ENCODE measurements around the gene TRPV5.

TRPV5 gene

GRCh38 chr7:142868986-142869415 lies 64.5 kb downstream of the TRPV5 start:
- FAIRE-seq: no peak

DNA sequence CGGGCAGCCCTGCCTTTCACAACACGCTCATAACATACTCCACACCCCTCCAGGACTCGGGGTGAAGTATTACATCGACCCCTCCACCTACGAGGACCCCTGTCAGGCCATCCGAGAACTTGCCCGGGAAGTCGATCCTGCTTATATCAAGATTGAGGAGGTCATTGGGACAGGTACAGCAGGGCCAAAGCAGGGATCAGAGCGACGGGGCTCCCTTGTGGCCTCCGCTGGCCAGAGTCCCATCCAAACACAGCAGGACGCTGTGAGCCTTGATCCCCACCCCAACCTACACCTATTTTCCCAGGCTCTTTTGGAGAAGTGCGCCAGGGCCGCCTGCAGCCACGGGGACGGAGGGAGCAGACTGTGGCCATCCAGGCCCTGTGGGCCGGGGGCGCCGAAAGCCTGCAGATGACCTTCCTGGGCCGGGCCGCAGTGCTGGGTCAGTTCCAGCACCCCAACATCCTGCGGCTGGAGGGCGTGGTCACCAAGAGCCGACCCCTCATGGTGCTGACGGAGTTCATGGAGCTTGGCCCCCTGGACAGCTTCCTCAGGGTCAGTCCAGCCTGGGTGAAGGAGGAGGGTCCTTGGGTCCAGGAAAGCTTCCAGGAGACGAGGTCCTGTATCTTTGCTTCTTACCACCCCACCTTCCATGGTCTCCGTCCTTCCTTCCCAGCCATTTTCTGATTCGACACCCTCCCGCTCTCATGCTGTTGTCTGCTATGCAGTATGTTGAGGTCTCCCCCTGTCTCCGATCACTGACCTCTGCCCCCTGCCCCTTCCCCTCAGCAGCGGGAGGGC lies 65.2 kb downstream of the TRPV5 start:
- no peak for FAIRE-seq

DNA sequence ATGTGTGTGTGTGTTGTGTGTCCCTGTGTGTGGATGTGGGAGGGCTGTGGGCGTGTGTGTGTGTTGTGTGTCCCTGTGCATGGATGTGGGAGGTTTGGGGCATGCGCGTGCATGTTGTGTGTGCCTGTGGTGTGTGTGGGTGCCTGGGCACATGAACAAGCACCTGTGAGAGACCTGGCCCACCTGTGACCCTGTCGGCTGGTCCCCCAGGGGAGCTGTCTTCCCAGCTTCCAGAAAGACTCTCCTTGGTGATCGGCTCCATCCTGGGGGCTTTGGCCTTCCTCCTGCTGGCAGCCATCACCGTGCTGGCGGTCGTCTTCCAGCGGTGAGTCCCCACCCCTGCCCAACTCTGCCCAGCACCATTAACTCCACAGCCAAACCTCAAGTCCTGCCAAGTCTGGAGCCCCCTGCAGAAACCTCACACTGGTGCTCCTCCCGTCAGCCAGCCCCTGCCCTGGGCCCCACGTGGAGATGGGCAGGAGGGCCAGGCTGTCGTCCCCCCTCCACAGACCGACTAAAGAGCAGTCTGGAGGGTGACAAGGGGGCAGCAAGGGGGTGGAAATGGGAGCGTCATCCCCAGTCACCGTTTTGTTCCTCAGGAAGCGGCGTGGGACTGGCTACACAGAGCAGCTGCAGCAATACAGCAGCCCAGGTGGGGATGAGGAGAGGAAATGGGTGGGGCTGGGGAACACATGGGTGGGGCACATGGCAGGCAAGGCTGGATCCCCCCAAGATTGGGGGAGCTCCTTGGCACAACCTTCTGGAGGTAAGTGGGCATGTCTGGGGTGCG lies 66.0 kb downstream of the TRPV5 start:
- no peak for FAIRE-seq

- FAIRE-seq: no peak
Observed at GRCh38 chr7:142867097-142867378, 66.5 kb downstream of the TRPV5 start.

DNA sequence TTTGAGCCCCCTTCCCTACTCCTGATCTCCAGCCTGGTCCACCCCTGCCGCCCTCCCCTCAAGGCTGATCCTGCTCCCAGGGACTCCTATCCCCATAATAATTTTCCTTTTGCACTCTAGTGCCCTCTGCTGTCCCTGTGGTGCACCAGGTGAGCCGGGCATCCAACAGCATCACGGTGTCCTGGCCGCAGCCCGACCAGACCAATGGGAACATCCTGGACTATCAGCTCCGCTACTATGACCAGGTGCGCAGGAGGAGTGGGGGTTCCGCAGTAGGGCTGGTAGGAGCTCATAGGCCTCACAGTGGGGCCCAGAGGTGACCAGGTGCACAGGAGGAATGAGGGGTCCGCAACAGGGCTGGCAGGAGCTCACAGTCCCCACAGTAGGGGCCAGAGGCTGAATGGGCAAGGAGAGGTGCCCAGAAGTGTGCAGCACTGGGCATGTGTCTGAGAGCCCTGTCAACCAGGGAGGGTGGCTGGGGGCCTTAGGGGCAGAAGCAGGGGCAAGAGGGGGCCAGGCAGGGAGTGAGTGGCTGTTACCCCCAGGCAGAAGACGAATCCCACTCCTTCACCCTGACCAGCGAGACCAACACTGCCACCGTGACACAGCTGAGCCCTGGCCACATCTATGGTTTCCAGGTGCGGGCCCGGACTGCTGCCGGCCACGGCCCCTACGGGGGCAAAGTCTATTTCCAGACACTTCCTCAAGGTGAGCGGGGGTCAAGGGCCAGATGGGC lies 67.0 kb downstream of the TRPV5 start:
- no peak for FAIRE-seq

- no peak for FAIRE-seq
Observed at GRCh38 chr7:142865766-142866165, 67.8 kb downstream of the TRPV5 start.

GRCh38 chr7:142864980-142865747 lies 68.4 kb downstream of the TRPV5 start:
- FAIRE-seq: no peak

DNA sequence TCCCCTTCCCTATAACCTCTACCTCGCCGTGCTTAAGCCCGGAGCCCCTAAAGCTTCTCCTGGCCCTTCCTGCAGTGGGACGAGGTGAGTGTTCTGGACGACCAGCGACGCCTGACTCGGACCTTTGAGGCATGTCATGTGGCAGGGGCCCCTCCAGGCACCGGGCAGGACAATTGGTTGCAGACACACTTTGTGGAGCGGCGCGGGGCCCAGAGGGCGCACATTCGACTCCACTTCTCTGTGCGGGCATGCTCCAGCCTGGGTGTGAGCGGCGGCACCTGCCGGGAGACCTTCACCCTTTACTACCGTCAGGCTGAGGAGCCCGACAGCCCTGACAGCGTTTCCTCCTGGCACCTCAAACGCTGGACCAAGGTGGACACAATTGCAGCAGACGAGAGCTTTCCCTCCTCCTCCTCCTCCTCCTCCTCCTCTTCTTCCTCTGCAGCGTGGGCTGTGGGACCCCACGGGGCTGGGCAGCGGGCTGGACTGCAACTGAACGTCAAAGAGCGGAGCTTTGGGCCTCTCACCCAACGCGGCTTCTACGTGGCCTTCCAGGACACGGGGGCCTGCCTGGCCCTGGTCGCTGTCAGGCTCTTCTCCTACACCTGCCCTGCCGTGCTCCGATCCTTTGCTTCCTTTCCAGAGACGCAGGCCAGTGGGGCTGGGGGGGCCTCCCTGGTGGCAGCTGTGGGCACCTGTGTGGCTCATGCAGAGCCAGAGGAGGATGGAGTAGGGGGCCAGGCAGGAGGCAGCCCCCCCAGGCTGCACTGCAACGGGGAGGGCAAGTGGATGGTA lies 69.5 kb downstream of the TRPV5 start:
- FAIRE-seq: no peak

DNA sequence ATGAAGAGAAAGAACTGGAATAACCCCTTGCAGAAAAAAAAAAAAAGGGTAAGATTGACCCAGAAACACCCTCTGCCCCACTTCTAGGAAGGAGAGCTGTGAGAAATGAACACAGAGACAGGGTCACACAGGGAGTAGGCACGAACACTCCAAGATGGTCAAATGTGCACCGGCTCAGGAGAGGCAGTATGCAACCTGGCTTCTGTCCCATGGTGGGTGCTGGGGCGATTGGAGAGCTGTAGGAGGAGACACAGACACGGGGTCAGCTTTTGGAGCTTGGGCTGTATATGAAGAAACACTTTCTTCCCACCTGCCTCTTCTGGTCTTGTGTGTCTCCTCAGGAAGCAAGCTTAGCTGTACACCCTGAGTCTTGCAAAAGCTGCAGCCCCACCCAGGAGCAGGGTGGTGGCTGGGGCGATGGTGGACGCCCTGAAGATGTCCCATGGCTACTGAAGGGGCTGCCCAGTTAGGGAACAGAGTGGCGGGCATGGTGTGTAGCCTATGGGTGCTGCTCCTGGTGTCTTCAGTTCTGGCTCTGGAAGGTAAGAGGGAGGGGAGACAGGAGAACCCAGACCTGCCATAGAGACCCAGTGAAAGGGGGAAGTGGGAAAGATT lies 70.7 kb downstream of the TRPV5 start:
- no peak for FAIRE-seq

- no peak for FAIRE-seq
Observed at GRCh38 chr7:142862351-142862750, 71.2 kb downstream of the TRPV5 start.

DNA sequence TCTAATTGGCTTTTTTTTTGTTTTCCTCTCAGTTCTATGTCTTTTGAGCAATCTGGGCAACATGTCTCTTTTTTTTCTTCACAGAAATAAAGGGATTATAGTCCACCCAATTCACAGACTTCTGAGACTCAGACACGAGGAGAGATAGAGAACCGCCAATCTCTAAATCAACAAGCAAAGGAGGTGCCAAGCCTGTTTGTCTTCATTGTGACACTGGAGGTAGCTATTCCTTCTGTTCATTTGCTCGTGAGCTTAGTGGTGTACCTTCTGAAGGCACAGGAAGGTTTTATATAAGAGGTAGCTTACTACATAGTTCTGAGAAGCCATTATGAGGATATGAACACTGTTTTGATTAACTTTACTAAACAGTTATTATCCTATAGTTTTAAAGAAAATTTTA lies 72.6 kb downstream of the TRPV5 start:
- no peak for FAIRE-seq

DNA sequence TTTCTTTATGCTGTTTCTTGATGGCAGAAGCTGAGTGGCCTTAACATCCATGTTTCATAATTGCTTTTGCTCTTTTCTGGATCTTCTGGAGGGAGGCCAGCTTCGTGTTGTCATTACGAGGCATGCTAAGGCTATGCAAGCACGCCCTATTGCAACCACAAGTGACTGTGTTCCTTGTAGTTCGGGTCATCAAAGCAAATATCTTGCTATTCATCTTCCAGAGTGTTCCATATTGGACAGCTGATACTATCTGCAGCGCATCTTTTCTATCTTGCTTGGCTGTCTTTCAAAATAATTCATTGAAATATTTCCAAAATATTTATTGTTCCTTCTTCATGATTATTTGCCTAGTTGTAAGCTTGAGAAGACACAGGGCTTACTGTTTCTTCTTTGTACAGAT lies 73.7 kb downstream of the TRPV5 start:
- no peak for FAIRE-seq

DNA sequence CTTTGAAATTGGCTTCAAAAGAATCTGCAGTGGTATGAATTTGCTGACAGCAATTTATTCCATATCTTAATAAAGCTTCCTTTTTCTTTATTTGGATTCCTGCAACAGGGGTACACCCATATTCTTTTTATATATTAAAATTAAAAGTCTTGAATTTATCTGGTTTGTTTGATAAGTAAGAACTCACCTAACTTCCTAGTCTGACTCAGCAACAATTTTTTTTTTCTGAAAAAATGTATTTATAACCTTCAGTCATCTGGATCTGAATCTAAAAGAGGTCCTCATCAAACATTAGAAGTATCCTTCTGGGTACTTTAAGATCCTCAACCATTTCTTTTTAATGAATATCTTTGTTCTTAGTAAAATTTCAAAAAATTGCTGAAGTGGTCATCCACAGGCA lies 74.1 kb downstream of the TRPV5 start:
- no peak for FAIRE-seq

Measured in endometrium (tissue), 2 donors.